GM23338 (cell line): Measurements from ENCODE around the gene WDR26. TPM values are rescaled to one million over a fixed set of nuclear protein-coding genes. Genes with fewer than 3 reads are reported as not detected.
A peak's percentile ranks its signal among the peaks of the same experiment; 100 is the strongest.

ENCODE experiments used
- ATAC-seq: fragments of 200-7000 bp; cut with Tn5 transposase; 3 replicates; pipeline ENCODE4 v1.9.1; 2020
- DNase-seq: peaks from one replicate; pipeline ENCODE4 v3.0.0-alpha.2; 2015; ENCODE audit warnings: low spot score
- H2AFZ ChIP-seq: fragments of 200-600 bp; sonication (generic); 2 replicates; pipeline ENCODE4 v1.8.0; 2016; ENCODE audit warnings: antibody characterized with exemption, mild to moderate bottlenecking, moderate library complexity
- H3F3A ChIP-seq: fragments of 200-600 bp; sonication (generic); replicated peaks from 2 replicates; pipeline ENCODE4 v1.8.0; 2017; ENCODE audit warnings: antibody characterized with exemption, mixed run types, low read depth
- H3K27ac ChIP-seq: fragments of 200-600 bp; sonication (generic); 2 replicates; pipeline ENCODE4 v1.6.1; 2016; ENCODE audit warnings: low read depth
- H3K27me3 ChIP-seq: fragments of 200-600 bp; sonication (generic); 2 replicates; pipeline ENCODE4 v1.8.0; 2016; ENCODE audit warnings: mild to moderate bottlenecking, mixed run types, moderate library complexity; ENCODE audit not compliant: insufficient read depth
- H3K36me3 ChIP-seq: fragments of 200-600 bp; sonication (generic); 2 replicates; pipeline ENCODE4 v1.8.0; 2016; ENCODE audit warnings: mild to moderate bottlenecking; ENCODE audit not compliant: insufficient read depth
- H3K4me1 ChIP-seq: fragments of 200-600 bp; sonication (generic); 2 replicates; pipeline ENCODE4 v1.8.0; 2016; ENCODE audit warnings: mild to moderate bottlenecking, moderate library complexity; ENCODE audit not compliant: insufficient read depth
- H3K4me2 ChIP-seq: fragments of 200-600 bp; sonication (generic); 2 replicates; pipeline ENCODE4 v1.7.1; 2017; ENCODE audit warnings: mixed run types
- H3K4me3 ChIP-seq: fragments of 200-600 bp; sonication (generic); 2 replicates; pipeline ENCODE4 v1.6.1; 2016; ENCODE audit warnings: mixed run types
- H3K79me2 ChIP-seq: fragments of 200-600 bp; sonication (generic); replicated peaks from 2 replicates; pipeline ENCODE4 v1.8.0; 2017; ENCODE audit warnings: mild to moderate bottlenecking; ENCODE audit not compliant: insufficient read depth
- H3K9me2 ChIP-seq: fragments of 200-600 bp; sonication (generic); 2 replicates; pipeline ENCODE4 v1.8.0; 2017; ENCODE audit not compliant: insufficient read depth
- H4K20me1 ChIP-seq: fragments of 200-600 bp; sonication (generic); replicated peaks from 2 replicates; pipeline ENCODE4 v1.8.0; 2017; ENCODE audit warnings: mild to moderate bottlenecking; ENCODE audit not compliant: insufficient read depth
- H3K27ac Mint-ChIP-seq: 2 replicates; pipeline ENCODE4 v1.8.0; 2020; ENCODE audit warnings: inconsistent platforms, mild to moderate bottlenecking, moderate library complexity, mixed read lengths
- H3K27me3 Mint-ChIP-seq: 3 replicates; pipeline ENCODE4 v1.8.0; 2022; ENCODE audit warnings: low read depth, mild to moderate bottlenecking, moderate library complexity, mixed read lengths, inconsistent platforms; ENCODE audit not compliant: insufficient read depth, poor library complexity
- H3K36me3 Mint-ChIP-seq: 3 replicates; pipeline ENCODE4 v1.8.0; 2021; ENCODE audit warnings: low read depth, mild to moderate bottlenecking, inconsistent platforms, moderate library complexity, mixed read lengths
- H3K4me1 Mint-ChIP-seq: 3 replicates; pipeline ENCODE4 v1.8.0; 2020; ENCODE audit warnings: mild to moderate bottlenecking, inconsistent platforms, mixed read lengths
- H3K4me3 Mint-ChIP-seq: 3 replicates; pipeline ENCODE4 v1.8.0; 2021; ENCODE audit warnings: moderate library complexity, mild to moderate bottlenecking, inconsistent platforms, mixed read lengths
- H3K9me3 Mint-ChIP-seq: 3 replicates; pipeline ENCODE4 v1.8.0; 2020; ENCODE audit warnings: moderate library complexity, mild to moderate bottlenecking, inconsistent platforms, mixed read lengths
- CREB1 ChIP-seq: fragments of 250-450 bp; sonication (Bioruptor Pico); IDR thresholded peaks from 2 replicates; pipeline ENCODE4 v1.5.0; 2020; ENCODE audit warnings: low read depth, mild to moderate bottlenecking, moderate library complexity
- EZH2 ChIP-seq: fragments of 200-600 bp; sonication (generic); IDR thresholded peaks from one replicate; pipeline ENCODE4 v1.8.0; 2017; ENCODE audit warnings: antibody characterized with exemption, mild to moderate bottlenecking, low read depth; ENCODE audit not compliant: unreplicated experiment
- EZH2phosphoT487 ChIP-seq: fragments of 200-600 bp; sonication (generic); IDR thresholded peaks from one replicate; pipeline ENCODE4 v1.8.1; 2018; ENCODE audit warnings: antibody characterized with exemption; ENCODE audit not compliant: unreplicated experiment
- JUNB ChIP-seq: IDR thresholded peaks from one replicate; pipeline ENCODE4 v1.6.1; 2016; ENCODE audit warnings: antibody characterized with exemption; ENCODE audit not compliant: unreplicated experiment
- NANOG ChIP-seq: IDR thresholded peaks from 2 replicates; pipeline ENCODE4 v1.6.1; 2016; ENCODE audit warnings: antibody characterized with exemption, borderline replicate concordance
- STAT1 ChIP-seq: IDR thresholded peaks from one replicate; pipeline ENCODE4 v1.6.1; 2016; ENCODE audit warnings: antibody characterized with exemption; ENCODE audit not compliant: unreplicated experiment
- ZNF331 ChIP-seq: fragments of 250-450 bp; sonication (Bioruptor Pico); IDR thresholded peaks from 2 replicates; pipeline ENCODE4 v1.5.0; 2020; ENCODE audit warnings: low read depth, mild to moderate bottlenecking, moderate library complexity
- polyA plus RNA-seq: library from polyadenylated mRNA; unstranded; fragments of >200 nt; fragmentation: Nextera tagmentation; extraction: Ambion mirVana; gene quantifications from 2 replicates; pipeline ENCODE4 v1.2.1, GENCODE V29; 2016
- total RNA-seq: library from RNA; depleted of rRNA; stranded (reverse); fragments of >200 nt; shearing (Covaris generic); gene quantifications from 2 replicates; pipeline ENCODE4 v1.2.3, GENCODE V29; 2014
- TF ChIP-seq, protein P1 (sequence below): IDR thresholded peaks from one replicate; pipeline ENCODE4 v1.6.1; 2018; ENCODE audit warnings: antibody characterized with exemption; ENCODE audit not compliant: unreplicated experiment
- TF ChIP-seq, protein P2 (sequence below): fragments of 250-450 bp; sonication (Bioruptor Pico); IDR thresholded peaks from 2 replicates; pipeline ENCODE4 v1.5.0; 2020; ENCODE audit warnings: mild to moderate bottlenecking, moderate library complexity

The WDR26 gene
- total and polyA plus RNA-seq, 2 experiments from 2014 or later: 16.9 to 74.6 TPM

DNA sequence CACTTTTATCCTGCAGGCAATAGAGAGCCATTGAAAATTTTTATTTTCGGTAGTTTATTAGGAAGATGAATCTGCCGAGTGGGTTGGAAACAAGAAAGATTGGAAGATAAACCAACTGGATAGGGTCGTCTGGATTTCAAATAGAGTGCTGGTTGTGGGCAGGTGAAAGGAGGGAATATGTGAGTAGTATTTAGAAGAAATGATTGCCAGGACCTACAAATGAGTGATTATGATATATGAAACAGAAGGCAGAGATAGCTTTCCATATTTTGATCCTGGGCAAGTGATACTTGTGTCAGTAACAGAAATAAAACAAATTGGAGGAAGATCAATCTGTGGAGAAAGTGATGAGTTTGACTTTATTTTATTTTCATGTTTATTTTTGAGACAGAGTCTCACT, 75.4 kb downstream of the WDR26 start:
- Histone ChIP-seq H3K79me2 (peaks cover 72% of the 10 kb centered on the region), H3K4me3 (peak overlapping the region; percentile 80; the same call in 1 of the 2 replicates), H3K9me2 (peaks cover 3% of the 10 kb centered on the region; the same call in 1 of the 2 replicates), H3K4me1 (peaks cover 18% of the 10 kb centered on the region), H3K27me3 (no peaks in the 10 kb centered on the region), H3F3A (peaks cover 7% of the 10 kb centered on the region; the same call in 1 of the 2 replicates), H3K27ac (peak overlapping the region; percentile 74), H3K4me2 (peak overlapping the region; percentile 96), H4K20me1 (0 out of 2 replicates have a peak, but pooled peaks cover 7% of the 10 kb centered on the region), H2AFZ (no peak overlapping the region), H3K36me3 (no peaks in the 10 kb centered on the region)
- no peak for DNase-seq
- ATAC-seq: no peak
- TF ChIP-seq NANOG (no peak), CREB1 (no peak), JUNB (no peak), STAT1 (no peak)
- TF ChIP-seq, protein P1, sequence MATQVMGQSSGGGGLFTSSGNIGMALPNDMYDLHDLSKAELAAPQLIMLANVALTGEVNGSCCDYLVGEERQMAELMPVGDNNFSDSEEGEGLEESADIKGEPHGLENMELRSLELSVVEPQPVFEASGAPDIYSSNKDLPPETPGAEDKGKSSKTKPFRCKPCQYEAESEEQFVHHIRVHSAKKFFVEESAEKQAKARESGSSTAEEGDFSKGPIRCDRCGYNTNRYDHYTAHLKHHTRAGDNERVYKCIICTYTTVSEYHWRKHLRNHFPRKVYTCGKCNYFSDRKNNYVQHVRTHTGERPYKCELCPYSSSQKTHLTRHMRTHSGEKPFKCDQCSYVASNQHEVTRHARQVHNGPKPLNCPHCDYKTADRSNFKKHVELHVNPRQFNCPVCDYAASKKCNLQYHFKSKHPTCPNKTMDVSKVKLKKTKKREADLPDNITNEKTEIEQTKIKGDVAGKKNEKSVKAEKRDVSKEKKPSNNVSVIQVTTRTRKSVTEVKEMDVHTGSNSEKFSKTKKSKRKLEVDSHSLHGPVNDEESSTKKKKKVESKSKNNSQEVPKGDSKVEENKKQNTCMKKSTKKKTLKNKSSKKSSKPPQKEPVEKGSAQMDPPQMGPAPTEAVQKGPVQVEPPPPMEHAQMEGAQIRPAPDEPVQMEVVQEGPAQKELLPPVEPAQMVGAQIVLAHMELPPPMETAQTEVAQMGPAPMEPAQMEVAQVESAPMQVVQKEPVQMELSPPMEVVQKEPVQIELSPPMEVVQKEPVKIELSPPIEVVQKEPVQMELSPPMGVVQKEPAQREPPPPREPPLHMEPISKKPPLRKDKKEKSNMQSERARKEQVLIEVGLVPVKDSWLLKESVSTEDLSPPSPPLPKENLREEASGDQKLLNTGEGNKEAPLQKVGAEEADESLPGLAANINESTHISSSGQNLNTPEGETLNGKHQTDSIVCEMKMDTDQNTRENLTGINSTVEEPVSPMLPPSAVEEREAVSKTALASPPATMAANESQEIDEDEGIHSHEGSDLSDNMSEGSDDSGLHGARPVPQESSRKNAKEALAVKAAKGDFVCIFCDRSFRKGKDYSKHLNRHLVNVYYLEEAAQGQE: no peak
- no peaks in the 10 kb centered on the region for H3K27me3 Mint-ChIP-seq
- peaks cover 14% of the 10 kb centered on the region for H3K4me1 Mint-ChIP-seq
- H3K9me3 Mint-ChIP-seq: no peaks in the 10 kb centered on the region
- H3K27ac Mint-ChIP-seq: peak overlapping the region; percentile 23
- peaks cover 19% of the 10 kb centered on the region for H3K36me3 Mint-ChIP-seq
- H3K4me3 Mint-ChIP-seq: peak overlapping the region; percentile 83

DNA sequence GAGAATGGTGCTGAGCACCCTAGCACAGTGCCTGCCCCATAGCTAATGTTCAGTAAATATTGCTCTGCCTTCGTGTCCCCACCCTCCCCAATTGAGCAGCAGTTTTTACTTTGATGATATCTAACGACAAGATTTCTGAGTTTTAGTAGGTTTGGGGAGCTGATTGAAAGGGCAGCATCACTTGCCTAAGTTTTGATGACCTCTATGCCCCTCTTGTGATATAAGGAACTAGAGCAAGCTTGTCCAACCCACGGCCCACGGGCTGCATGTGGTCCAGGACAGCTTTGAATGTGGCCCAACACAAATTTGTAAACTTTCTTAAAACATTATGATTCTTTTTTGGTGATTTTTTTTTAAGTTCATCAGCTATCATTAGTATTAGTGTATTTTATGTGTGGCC, 76.4 kb downstream of the WDR26 start:
- H3K36me3 ChIP-seq: no peaks in the 10 kb centered on the region
- Mint-ChIP-seq H3K36me3 (peaks cover 13% of the 10 kb centered on the region), H3K27ac (no peak overlapping the region), H3K9me3 (peaks cover 4% of the 10 kb centered on the region; the same call in 2 of the 3 replicates), H3K4me3 (peak overlapping the region; percentile 83), H3K4me1 (peaks cover 14% of the 10 kb centered on the region), H3K27me3 (no peaks in the 10 kb centered on the region)
- H3K4me2 ChIP-seq: peak overlapping the region; percentile 96
- H3K4me3 ChIP-seq: peak overlapping the region; percentile 80
- peaks cover 6% of the 10 kb centered on the region; the same call in 1 of the 2 replicates for H3K9me2 ChIP-seq
- peaks cover 62% of the 10 kb centered on the region for H3K79me2 ChIP-seq
- H4K20me1 ChIP-seq: 0 out of 2 replicates have a peak, but pooled peaks cover 7% of the 10 kb centered on the region
- 0 out of 2 replicates have a peak, but pooled peaks cover 3% of the 10 kb centered on the region for H3F3A ChIP-seq
- no peak for DNase-seq
- no peaks in the 10 kb centered on the region for H3K27me3 ChIP-seq
- H2AFZ ChIP-seq: no peak overlapping the region
- peaks cover 18% of the 10 kb centered on the region for H3K4me1 ChIP-seq
- no peak overlapping the region for H3K27ac ChIP-seq
- no peak for ATAC-seq
- TF ChIP-seq, protein P2, sequence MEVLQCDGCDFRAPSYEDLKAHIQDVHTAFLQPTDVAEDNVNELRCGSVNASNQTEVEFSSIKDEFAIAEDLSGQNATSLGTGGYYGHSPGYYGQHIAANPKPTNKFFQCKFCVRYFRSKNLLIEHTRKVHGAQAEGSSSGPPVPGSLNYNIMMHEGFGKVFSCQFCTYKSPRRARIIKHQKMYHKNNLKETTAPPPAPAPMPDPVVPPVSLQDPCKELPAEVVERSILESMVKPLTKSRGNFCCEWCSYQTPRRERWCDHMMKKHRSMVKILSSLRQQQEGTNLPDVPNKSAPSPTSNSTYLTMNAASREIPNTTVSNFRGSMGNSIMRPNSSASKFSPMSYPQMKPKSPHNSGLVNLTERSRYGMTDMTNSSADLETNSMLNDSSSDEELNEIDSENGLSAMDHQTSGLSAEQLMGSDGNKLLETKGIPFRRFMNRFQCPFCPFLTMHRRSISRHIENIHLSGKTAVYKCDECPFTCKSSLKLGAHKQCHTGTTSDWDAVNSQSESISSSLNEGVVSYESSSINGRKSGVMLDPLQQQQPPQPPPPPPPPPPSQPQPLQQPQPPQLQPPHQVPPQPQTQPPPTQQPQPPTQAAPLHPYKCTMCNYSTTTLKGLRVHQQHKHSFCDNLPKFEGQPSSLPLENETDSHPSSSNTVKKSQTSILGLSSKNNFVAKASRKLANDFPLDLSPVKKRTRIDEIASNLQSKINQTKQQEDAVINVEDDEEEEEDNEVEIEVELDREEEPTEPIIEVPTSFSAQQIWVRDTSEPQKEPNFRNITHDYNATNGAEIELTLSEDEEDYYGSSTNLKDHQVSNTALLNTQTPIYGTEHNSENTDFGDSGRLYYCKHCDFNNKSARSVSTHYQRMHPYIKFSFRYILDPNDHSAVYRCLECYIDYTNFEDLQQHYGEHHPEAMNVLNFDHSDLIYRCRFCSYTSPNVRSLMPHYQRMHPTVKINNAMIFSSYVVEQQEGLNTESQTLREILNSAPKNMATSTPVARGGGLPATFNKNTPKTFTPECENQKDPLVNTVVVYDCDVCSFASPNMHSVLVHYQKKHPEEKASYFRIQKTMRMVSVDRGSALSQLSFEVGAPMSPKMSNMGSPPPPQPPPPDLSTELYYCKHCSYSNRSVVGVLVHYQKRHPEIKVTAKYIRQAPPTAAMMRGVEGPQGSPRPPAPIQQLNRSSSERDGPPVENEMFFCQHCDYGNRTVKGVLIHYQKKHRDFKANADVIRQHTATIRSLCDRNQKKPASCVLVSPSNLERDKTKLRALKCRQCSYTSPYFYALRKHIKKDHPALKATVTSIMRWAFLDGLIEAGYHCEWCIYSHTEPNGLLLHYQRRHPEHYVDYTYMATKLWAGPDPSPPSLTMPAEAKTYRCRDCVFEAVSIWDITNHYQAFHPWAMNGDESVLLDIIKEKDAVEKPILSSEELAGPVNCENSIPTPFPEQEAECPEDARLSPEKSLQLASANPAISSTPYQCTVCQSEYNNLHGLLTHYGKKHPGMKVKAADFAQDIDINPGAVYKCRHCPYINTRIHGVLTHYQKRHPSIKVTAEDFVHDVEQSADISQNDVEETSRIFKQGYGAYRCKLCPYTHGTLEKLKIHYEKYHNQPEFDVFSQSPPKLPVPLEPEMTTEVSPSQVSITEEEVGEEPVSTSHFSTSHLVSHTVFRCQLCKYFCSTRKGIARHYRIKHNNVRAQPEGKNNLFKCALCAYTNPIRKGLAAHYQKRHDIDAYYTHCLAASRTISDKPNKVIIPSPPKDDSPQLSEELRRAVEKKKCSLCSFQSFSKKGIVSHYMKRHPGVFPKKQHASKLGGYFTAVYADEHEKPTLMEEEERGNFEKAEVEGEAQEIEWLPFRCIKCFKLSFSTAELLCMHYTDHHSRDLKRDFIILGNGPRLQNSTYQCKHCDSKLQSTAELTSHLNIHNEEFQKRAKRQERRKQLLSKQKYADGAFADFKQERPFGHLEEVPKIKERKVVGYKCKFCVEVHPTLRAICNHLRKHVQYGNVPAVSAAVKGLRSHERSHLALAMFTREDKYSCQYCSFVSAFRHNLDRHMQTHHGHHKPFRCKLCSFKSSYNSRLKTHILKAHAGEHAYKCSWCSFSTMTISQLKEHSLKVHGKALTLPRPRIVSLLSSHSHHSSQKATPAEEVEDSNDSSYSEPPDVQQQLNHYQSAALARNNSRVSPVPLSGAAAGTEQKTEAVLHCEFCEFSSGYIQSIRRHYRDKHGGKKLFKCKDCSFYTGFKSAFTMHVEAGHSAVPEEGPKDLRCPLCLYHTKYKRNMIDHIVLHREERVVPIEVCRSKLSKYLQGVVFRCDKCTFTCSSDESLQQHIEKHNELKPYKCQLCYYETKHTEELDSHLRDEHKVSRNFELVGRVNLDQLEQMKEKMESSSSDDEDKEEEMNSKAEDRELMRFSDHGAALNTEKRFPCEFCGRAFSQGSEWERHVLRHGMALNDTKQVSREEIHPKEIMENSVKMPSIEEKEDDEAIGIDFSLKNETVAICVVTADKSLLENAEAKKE: no peak
- TF ChIP-seq ZNF331 (CRISPR knock-in tag) (no peak), EZH2 (no peak), STAT1 (no peak), EZH2phosphoT487 (no peak)
